SK-N-SH treated with all-trans-retinoic acid at 6 μM for 48 hours (cell line): ENCODE measurements around the gene RPS19BP1.

Experiments
- ARNTL ChIP-seq: fragments of 450-650 bp; formaldehyde crosslinking; IDR thresholded peaks from 2 replicates; pipeline ENCODE4 v1.5.0; 2020; ENCODE audit warnings: low read depth, mild to moderate bottlenecking, moderate library complexity, borderline replicate concordance
- BACH2 ChIP-seq: fragments of 250-450 bp; sonication (Bioruptor Pico); IDR thresholded peaks from 2 replicates; pipeline ENCODE4 v1.9.0; 2021; ENCODE audit warnings: mild to moderate bottlenecking, borderline replicate concordance
- GLIS3 ChIP-seq: fragments of 250-450 bp; sonication (Bioruptor Pico); IDR thresholded peaks from 2 replicates; pipeline ENCODE4 v1.5.0; 2020; ENCODE audit warnings: mild to moderate bottlenecking, moderate library complexity
- OSR1 ChIP-seq: fragments of 250-450 bp; sonication (Bioruptor Pico); IDR thresholded peaks from 2 replicates; pipeline ENCODE4 v1.8.0; 2022; ENCODE audit warnings: moderate library complexity, mild to moderate bottlenecking, inconsistent platforms
- PATZ1 ChIP-seq: fragments of 250-450 bp; sonication (Bioruptor Pico); IDR thresholded peaks from 2 replicates; pipeline ENCODE4 v1.8.0; 2020; ENCODE audit warnings: mild to moderate bottlenecking, moderate library complexity, borderline replicate concordance
- PPARA ChIP-seq: fragments of 250-450 bp; sonication (Bioruptor Pico); IDR thresholded peaks from 2 replicates; pipeline ENCODE4 v1.5.0; 2020; ENCODE audit warnings: mild to moderate bottlenecking, borderline replicate concordance
- TCF4 ChIP-seq: fragments of 250-450 bp; sonication (Bioruptor Pico); IDR thresholded peaks from 2 replicates; pipeline ENCODE4 v1.8.0; 2021; ENCODE audit warnings: mild to moderate bottlenecking, moderate library complexity, borderline replicate concordance
- TOX ChIP-seq: fragments of 250-450 bp; sonication (Bioruptor Pico); IDR thresholded peaks from 2 replicates; pipeline ENCODE4 v1.8.0; 2021; ENCODE audit warnings: mild to moderate bottlenecking, moderate library complexity, borderline replicate concordance
- ZC3H10 ChIP-seq: fragments of 250-450 bp; sonication (Bioruptor Pico); IDR thresholded peaks from 2 replicates; pipeline ENCODE4 v1.5.1; 2021; ENCODE audit warnings: mild to moderate bottlenecking, moderate library complexity
- ZFP3 ChIP-seq: fragments of 250-450 bp; sonication (Bioruptor Pico); IDR thresholded peaks from 2 replicates; pipeline ENCODE4 v1.5.0; 2020; ENCODE audit warnings: mild to moderate bottlenecking, moderate library complexity
- ZNF565 ChIP-seq: fragments of 450-650 bp; formaldehyde crosslinking; conservative IDR thresholded peaks from 2 replicates; pipeline ENCODE4 v1.5.0; 2020; ENCODE audit warnings: low read depth, mild to moderate bottlenecking, moderate library complexity
- ZNF8 ChIP-seq: fragments of 450-650 bp; formaldehyde crosslinking; IDR thresholded peaks from 2 replicates; pipeline ENCODE4 v1.5.0; 2020; ENCODE audit warnings: mild to moderate bottlenecking, moderate library complexity
- TF ChIP-seq, protein P1 (sequence below): fragments of 250-450 bp; sonication (Bioruptor Pico); IDR thresholded peaks from 2 replicates; pipeline ENCODE4 v1.5.1; 2020; ENCODE audit warnings: low read depth, mild to moderate bottlenecking, moderate library complexity
- TF ChIP-seq, protein P2 (sequence below): fragments of 250-450 bp; sonication (Bioruptor Pico); IDR thresholded peaks from 2 replicates; pipeline ENCODE4 v1.5.0; 2020; ENCODE audit warnings: mild to moderate bottlenecking, moderate library complexity

DNA sequence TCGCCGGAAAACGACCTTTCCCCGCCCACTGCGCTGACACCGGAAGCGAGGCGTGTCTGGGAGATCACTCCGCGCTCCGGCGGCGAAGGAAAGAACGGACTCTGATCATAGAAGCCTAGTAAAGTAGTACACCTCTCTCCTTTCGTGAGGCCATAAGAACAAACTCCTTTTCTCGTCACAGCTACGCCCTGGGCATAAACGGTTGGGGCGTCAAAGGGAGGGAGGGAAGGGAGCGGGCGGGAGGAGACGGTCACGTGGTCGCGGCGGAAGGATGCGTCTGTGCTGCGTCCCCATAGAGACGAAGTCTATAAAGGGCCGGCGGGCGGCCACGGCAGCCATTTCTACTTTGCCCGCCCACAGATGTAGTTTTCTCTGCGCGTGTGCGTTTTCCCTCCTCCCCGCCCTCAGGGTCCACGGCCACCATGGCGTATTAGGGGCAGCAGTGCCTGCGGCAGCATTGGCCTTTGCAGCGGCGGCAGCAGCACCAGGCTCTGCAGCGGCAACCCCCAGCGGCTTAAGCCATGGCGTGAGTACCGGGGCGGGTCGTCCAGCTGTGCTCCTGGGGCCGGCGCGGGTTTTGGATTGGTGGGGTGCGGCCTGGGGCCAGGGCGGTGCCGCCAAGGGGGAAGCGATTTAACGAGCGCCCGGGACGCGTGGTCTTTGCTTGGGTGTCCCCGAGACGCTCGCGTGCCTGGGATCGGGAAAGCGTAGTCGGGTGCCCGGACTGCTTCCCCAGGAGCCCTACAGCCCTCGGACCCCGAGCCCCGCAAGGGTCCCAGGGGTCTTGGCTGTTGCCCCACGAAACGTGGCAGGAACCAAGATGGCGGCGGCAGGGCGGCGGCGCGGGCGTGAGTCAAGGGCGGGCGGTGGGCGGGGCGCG, 12.1 kb downstream of the RPS19BP1 start, which contains the start of gene ATF4:
- TF ChIP-seq OSR1 (CRISPR knock-in tag) (no peak), BACH2 (no peak), ZNF8 (CRISPR knock-in tag) (no peak), GLIS3 (CRISPR knock-in tag) (no peak), ZC3H10 (CRISPR knock-in tag) (no peak), ZNF565 (CRISPR knock-in tag) (no peak), TOX (CRISPR knock-in tag) (no peak), TCF4 (CRISPR knock-in tag) (no peak), PATZ1 (no peak), PPARA (no peak), ZFP3 (CRISPR knock-in tag) (no peak), ARNTL (CRISPR knock-in tag) (no peak)
- TF ChIP-seq, protein P1, sequence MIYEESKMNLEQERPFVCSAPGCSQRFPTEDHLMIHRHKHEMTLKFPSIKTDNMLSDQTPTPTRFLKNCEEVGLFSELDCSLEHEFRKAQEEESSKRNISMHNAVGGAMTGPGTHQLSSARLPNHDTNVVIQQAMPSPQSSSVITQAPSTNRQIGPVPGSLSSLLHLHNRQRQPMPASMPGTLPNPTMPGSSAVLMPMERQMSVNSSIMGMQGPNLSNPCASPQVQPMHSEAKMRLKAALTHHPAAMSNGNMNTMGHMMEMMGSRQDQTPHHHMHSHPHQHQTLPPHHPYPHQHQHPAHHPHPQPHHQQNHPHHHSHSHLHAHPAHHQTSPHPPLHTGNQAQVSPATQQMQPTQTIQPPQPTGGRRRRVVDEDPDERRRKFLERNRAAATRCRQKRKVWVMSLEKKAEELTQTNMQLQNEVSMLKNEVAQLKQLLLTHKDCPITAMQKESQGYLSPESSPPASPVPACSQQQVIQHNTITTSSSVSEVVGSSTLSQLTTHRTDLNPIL (CRISPR knock-in tag): no peak
- TF ChIP-seq, protein P2, sequence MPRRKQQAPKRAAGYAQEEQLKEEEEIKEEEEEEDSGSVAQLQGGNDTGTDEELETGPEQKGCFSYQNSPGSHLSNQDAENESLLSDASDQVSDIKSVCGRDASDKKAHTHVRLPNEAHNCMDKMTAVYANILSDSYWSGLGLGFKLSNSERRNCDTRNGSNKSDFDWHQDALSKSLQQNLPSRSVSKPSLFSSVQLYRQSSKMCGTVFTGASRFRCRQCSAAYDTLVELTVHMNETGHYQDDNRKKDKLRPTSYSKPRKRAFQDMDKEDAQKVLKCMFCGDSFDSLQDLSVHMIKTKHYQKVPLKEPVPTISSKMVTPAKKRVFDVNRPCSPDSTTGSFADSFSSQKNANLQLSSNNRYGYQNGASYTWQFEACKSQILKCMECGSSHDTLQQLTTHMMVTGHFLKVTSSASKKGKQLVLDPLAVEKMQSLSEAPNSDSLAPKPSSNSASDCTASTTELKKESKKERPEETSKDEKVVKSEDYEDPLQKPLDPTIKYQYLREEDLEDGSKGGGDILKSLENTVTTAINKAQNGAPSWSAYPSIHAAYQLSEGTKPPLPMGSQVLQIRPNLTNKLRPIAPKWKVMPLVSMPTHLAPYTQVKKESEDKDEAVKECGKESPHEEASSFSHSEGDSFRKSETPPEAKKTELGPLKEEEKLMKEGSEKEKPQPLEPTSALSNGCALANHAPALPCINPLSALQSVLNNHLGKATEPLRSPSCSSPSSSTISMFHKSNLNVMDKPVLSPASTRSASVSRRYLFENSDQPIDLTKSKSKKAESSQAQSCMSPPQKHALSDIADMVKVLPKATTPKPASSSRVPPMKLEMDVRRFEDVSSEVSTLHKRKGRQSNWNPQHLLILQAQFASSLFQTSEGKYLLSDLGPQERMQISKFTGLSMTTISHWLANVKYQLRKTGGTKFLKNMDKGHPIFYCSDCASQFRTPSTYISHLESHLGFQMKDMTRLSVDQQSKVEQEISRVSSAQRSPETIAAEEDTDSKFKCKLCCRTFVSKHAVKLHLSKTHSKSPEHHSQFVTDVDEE (CRISPR knock-in tag): no peak
